ENCODE data around the gene AATF.

The AATF gene

GRCh38 chr17:36943250-36944191, 5.2 kb upstream of the AATF start:
- Histone ChIP-seq H3K9ac (ENCODE audit: low read length) (no peak overlapping the region), H3K4me3 (ENCODE audit: low read length) (no peak overlapping the region), H3K4me1 (ENCODE audit: low read length) (peaks cover 6% of the 10 kb centered on the region; the same call in 1 of the 2 replicates), H3K79me2 (ENCODE audit: low read length) (no peaks in the 10 kb centered on the region), H3K4me2 (ENCODE audit: low read depth, low read length) (no peak overlapping the region), H2AFZ (ENCODE audit: low read length) (no peak overlapping the region), H3F3A (ENCODE audit: insufficient read depth, low read length) (no peaks in the 10 kb centered on the region), H4K20me1 (ENCODE audit: insufficient read depth, low read length) (no peaks in the 10 kb centered on the region), H3K36me3 (replicated peaks; ENCODE audit: insufficient read depth, low read length) (no peaks in the 10 kb centered on the region), H3K27me3 (replicated peaks; ENCODE audit: insufficient read depth, low read length) (peaks cover 93% of the 10 kb centered on the region), H3K27ac (ENCODE audit: low read length) (no peak overlapping the region), H3K9me2 (replicated peaks; ENCODE audit: insufficient read depth, low read length) (no peaks in the 10 kb centered on the region), H3K9me3 (replicated peaks; ENCODE audit: insufficient read depth, low read length) (no peaks in the 10 kb centered on the region)
- TF ChIP-seq EZH2phosphoT487 (IDR thresholded peaks at IDR 0.05; ENCODE audit: low read length) (no peak), CTCF (IDR thresholded peaks at IDR 0.05; ENCODE audit: low read length) (no peak), EZH2 (optimal IDR thresholded peaks at IDR 0.05; ENCODE audit: low read depth, low read length) (no peak)
- no peak for DNase-seq

GRCh38 chr17:36944553-36944952, 4.2 kb upstream of the AATF start:
- no peak overlapping the region for H3K4me3 ChIP-seq (ENCODE audit: low read length)
- TF ChIP-seq EZH2 (optimal IDR thresholded peaks at IDR 0.05; ENCODE audit: low read depth, low read length) (no peak), CTCF (IDR thresholded peaks at IDR 0.05; ENCODE audit: low read length) (no peak), EZH2phosphoT487 (IDR thresholded peaks at IDR 0.05; ENCODE audit: low read length) (no peak)
- no peaks in the 10 kb centered on the region for H3K9me3 ChIP-seq (replicated peaks; ENCODE audit: insufficient read depth, low read length)
- no peaks in the 10 kb centered on the region for H3K36me3 ChIP-seq (replicated peaks; ENCODE audit: insufficient read depth, low read length)
- peaks cover 82% of the 10 kb centered on the region for H3K27me3 ChIP-seq (replicated peaks; ENCODE audit: insufficient read depth, low read length)
- H3K4me2 ChIP-seq (ENCODE audit: low read depth, low read length), result no peak overlapping the region
- no peak overlapping the region for H3K27ac ChIP-seq (ENCODE audit: low read length)
- H4K20me1 ChIP-seq (ENCODE audit: insufficient read depth, low read length), result no peaks in the 10 kb centered on the region
- H3K79me2 ChIP-seq (ENCODE audit: low read length), result peaks cover 7% of the 10 kb centered on the region
- DNase-seq, result no peak
- H3F3A ChIP-seq (ENCODE audit: insufficient read depth, low read length), result no peaks in the 10 kb centered on the region
- no peak overlapping the region for H2AFZ ChIP-seq (ENCODE audit: low read length)
- peaks cover 6% of the 10 kb centered on the region; the same call in 1 of the 2 replicates for H3K4me1 ChIP-seq (ENCODE audit: low read length)
- H3K9ac ChIP-seq (ENCODE audit: low read length), result no peak overlapping the region
- no peaks in the 10 kb centered on the region for H3K9me2 ChIP-seq (replicated peaks; ENCODE audit: insufficient read depth, low read length)

- Histone ChIP-seq H3K4me3 (ENCODE audit: low read length) (no peak overlapping the region), H3K27me3 (replicated peaks; ENCODE audit: insufficient read depth, low read length) (peaks cover 78% of the 10 kb centered on the region), H2AFZ (ENCODE audit: low read length) (no peak overlapping the region), H3K9ac (ENCODE audit: low read length) (no peak overlapping the region), H4K20me1 (ENCODE audit: insufficient read depth, low read length) (no peaks in the 10 kb centered on the region), H3K4me2 (ENCODE audit: low read depth, low read length) (no peak overlapping the region), H3K9me3 (replicated peaks; ENCODE audit: insufficient read depth, low read length) (no peaks in the 10 kb centered on the region), H3F3A (ENCODE audit: insufficient read depth, low read length) (no peaks in the 10 kb centered on the region), H3K9me2 (replicated peaks; ENCODE audit: insufficient read depth, low read length) (no peaks in the 10 kb centered on the region), H3K36me3 (replicated peaks; ENCODE audit: insufficient read depth, low read length) (no peaks in the 10 kb centered on the region), H3K4me1 (ENCODE audit: low read length) (peaks cover 12% of the 10 kb centered on the region; the same call in 1 of the 2 replicates), H3K27ac (ENCODE audit: low read length) (no peak overlapping the region), H3K79me2 (ENCODE audit: low read length) (peaks cover 13% of the 10 kb centered on the region)
- DNase-seq, result no peak
- no peak for TF ChIP-seq EZH2 (optimal IDR thresholded peaks at IDR 0.05; ENCODE audit: low read depth, low read length)
- TF ChIP-seq EZH2phosphoT487 (IDR thresholded peaks at IDR 0.05; ENCODE audit: low read length), result no peak
- no peak for TF ChIP-seq CTCF (IDR thresholded peaks at IDR 0.05; ENCODE audit: low read length)
Observed at GRCh38 chr17:36945140-36945539, 3.6 kb upstream of the AATF start.
